WTC11 (cell line): ENCODE results near the gene DAB1.
"Not testable (repeated sequence)": the region's sequence is repeated elsewhere in the genome, so short reads cannot be mapped to it uniquely, and the experiment has no call there.

Experiments used
- ATF6 ChIP-seq: sonication (generic); formaldehyde crosslinking; IDR thresholded peaks from 2 replicates; pipeline ENCODE4 v1.8.1; 2023; ENCODE audit warnings: mild to moderate bottlenecking, missing genetic modification reagents
- CREB1 ChIP-seq: sonication (generic); formaldehyde crosslinking; IDR thresholded peaks from 2 replicates; pipeline ENCODE4 v1.8.0; 2023; ENCODE audit warnings: mild to moderate bottlenecking, missing genetic modification reagents
- CREM ChIP-seq: sonication (generic); formaldehyde crosslinking; IDR thresholded peaks from 2 replicates; pipeline ENCODE4 v1.8.1; 2022; ENCODE audit warnings: mild to moderate bottlenecking, missing genetic modification reagents, moderate library complexity
- CTCF ChIP-seq: fragments of 200-600 bp; IDR thresholded peaks from 2 replicates; pipeline ENCODE4 v1.8.0; 2022; ENCODE audit warnings: antibody characterized with exemption
- E2F5 ChIP-seq: sonication (generic); formaldehyde crosslinking; IDR thresholded peaks from 2 replicates; pipeline ENCODE4 v1.8.1; 2022; ENCODE audit warnings: mild to moderate bottlenecking, moderate library complexity, missing genetic modification reagents
- JUN ChIP-seq: sonication (generic); formaldehyde crosslinking; IDR thresholded peaks from 2 replicates; pipeline ENCODE4 v1.8.0; 2023; ENCODE audit warnings: mild to moderate bottlenecking, missing genetic modification reagents
- MAX ChIP-seq: sonication (generic); formaldehyde crosslinking; IDR thresholded peaks from 2 replicates; pipeline ENCODE4 v1.8.0; 2022; ENCODE audit warnings: mild to moderate bottlenecking, missing genetic modification reagents
- NFATC4 ChIP-seq: fragments of 250-450 bp; sonication (Bioruptor Pico); IDR thresholded peaks from 2 replicates; pipeline ENCODE4 v1.9.0; 2021; ENCODE audit warnings: mild to moderate bottlenecking
- STAT6 ChIP-seq: sonication (generic); formaldehyde crosslinking; conservative IDR thresholded peaks from 2 replicates; pipeline ENCODE4 v1.8.1; 2023; ENCODE audit warnings: mild to moderate bottlenecking, low read depth, missing genetic modification reagents, moderate library complexity

- not testable (repeated sequence) for TF ChIP-seq CREM; CTCF; NFATC4 (CRISPR knock-in tag); E2F5 (CRISPR knock-in tag); MAX; STAT6 (CRISPR knock-in tag); JUN (CRISPR knock-in tag); CREB1 (CRISPR knock-in tag); ATF6 (CRISPR knock-in tag)
Measured at GRCh38 chr1:57087660-57088059, 336.2 kb downstream of the DAB1 start.
